Lower leg skin (tissue), 4 donors: ENCODE measurements around the gene GTPBP3. TPM values are rescaled to one million over a fixed set of nuclear protein-coding genes. Genes with fewer than 3 reads are reported as not detected.
A peak's percentile ranks its signal among the peaks of the same experiment; 100 is the strongest.

Experiments used
- DNase-seq, 2 donors: peaks; one replicate each; pipeline ENCODE4 v3.0.0-alpha.2; 2019; ENCODE audit warnings: low spot score in 2 of 2
- H3K4me3 ChIP-seq: fragments of 200-600 bp; sonication (generic); 2 replicates; pipeline ENCODE4 v1.5.1; 2017; ENCODE audit warnings: mild to moderate bottlenecking, low read depth; ENCODE audit not compliant: poor library complexity, severe bottlenecking
- POLR2A ChIP-seq, 2 donors: fragments of 450-650 bp; IDR thresholded peaks; one replicate each; pipeline ENCODE4 v1.6.1; 2016 to 2017; ENCODE audit warnings: antibody characterized with exemption in 2 of 2, mild to moderate bottlenecking in 1 of 2, moderate library complexity in 1 of 2
- WGBS, 2 donors: methylation state at CpG; one replicate each; pipeline ENCODE4 v1.1.5; 2018; 5-methylcytosine and 5-hydroxymethylcytosine counted together
- intact Hi-C: fragments of 100-400 bp; cut with DNase I; formaldehyde crosslinking; loops from one replicate; pipeline ENCODE4 v1.15.0; 2023; ENCODE audit warnings: low total_unique reads
- total RNA-seq, 4 donors: library from RNA; depleted of rRNA; stranded (reverse); fragments of >200 nt; gene quantifications; one replicate each; pipeline ENCODE4 v1.1.0, GENCODE V29; 2016
- TF ChIP-seq, protein P1 (sequence below), 3 donors: fragments of 450-650 bp; IDR thresholded peaks; one replicate each; pipeline ENCODE4 v1.5.1; 2016; ENCODE audit warnings: antibody characterized with exemption in 3 of 3, mild to moderate bottlenecking in 3 of 3, moderate library complexity in 2 of 3

GTPBP3 gene
- total RNA-seq, 4 donors from 2014 or later = 30.6 to 36.8 (median 35.0) TPM

DNA sequence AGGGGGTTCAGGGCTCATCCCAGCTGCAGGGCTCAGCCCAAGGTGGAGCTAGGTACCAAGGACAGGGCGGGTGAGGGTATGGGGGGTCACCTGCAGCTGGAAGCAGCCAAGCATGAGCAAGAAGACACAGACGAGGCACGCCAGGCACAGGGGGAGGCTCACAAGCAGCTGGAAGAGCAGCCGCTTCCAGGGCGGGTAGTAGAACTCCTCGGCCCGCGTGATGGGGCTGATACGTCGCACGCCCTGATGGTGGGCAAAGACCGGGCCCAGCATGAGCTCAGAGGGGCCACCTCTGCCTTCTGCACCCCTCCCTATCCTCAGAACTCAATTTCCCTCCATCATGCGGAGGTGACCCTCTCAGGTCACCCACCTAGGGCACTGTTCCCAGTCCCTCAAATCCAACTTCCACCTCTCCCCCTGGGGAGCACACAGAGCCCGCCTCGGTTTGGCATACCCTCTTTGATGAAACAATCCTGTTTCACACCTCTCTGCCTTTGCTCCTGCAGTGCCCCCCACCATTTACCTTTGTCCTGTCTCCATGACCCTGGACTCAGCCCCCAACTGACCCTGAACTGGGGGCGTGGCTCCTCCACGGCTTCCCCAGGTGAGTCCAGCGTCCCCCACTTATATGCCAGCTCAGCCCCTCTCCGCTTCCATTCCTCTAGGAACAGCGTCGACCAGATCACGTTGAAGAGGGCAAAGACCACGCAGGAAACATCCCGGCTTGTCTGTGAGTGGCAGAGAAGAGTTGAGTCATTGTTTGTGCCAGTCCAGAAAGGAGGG lies 6.9 kb upstream of the GTPBP3 start:
- no peak for DNase-seq
- TF ChIP-seq, protein P1, sequence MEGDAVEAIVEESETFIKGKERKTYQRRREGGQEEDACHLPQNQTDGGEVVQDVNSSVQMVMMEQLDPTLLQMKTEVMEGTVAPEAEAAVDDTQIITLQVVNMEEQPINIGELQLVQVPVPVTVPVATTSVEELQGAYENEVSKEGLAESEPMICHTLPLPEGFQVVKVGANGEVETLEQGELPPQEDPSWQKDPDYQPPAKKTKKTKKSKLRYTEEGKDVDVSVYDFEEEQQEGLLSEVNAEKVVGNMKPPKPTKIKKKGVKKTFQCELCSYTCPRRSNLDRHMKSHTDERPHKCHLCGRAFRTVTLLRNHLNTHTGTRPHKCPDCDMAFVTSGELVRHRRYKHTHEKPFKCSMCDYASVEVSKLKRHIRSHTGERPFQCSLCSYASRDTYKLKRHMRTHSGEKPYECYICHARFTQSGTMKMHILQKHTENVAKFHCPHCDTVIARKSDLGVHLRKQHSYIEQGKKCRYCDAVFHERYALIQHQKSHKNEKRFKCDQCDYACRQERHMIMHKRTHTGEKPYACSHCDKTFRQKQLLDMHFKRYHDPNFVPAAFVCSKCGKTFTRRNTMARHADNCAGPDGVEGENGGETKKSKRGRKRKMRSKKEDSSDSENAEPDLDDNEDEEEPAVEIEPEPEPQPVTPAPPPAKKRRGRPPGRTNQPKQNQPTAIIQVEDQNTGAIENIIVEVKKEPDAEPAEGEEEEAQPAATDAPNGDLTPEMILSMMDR (IDR thresholded peaks at IDR 0.05) = no peak
- TF ChIP-seq POLR2A (IDR thresholded peaks at IDR 0.05) = no peak
- WGBS, 2 donors = 90 to 91% methylated on average over 24 of the region's 24 CpGs
- intact Hi-C loops = no loop called here
- H3K4me3 ChIP-seq = no peak overlapping the region

DNA sequence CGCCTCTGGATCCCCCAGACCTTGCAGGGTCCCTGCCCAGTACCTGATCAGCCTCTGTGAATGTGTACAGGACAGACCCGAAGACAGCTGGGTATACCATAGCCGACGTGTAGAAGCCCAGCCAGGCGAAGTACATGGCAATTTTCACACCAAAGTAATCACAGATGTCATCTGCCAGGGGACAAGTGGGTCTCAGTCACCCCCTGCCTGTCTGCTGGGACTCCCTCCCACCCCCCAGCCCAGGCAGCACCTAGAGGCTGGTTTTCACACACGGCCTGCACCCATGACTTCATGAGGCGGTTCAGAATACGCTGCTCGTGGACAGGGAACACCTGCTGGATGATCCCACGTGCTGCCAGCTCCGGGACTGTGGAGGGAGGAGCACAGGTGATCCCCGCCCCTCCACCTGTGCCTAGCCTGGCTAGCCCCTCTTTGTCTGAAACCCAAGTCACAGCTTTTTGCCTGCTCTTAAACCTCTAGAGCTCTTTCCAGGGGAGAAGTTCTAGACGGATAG lies 6.3 kb upstream of the GTPBP3 start:
- WGBS, 2 donors = 73 to 78% methylated on average over 13 of the region's 13 CpGs
- DNase-seq = no peak
- no peak overlapping the region for H3K4me3 ChIP-seq
- intact Hi-C loops = no loop called here
- TF ChIP-seq, protein P1 (IDR thresholded peaks at IDR 0.05) = no peak
- no peak for TF ChIP-seq POLR2A (IDR thresholded peaks at IDR 0.05)

DNA sequence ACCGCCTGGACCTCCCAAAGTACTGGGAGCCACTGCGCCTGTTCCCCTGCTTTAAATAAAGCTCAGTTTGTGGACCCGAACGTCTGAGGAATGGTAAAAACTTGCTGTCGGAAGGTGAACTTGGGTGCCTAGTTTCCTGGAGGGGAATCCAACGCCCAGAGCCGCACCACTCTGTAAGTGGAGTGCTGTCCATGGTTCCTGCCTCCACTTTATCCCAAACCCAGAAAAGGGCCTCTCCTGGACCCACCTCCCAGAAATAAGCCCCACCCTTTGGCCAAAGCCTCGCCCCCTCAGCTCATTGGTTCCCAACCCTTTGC lies 5.0 kb upstream of the GTPBP3 start:
- no peak for DNase-seq
- WGBS, 2 donors = 89 to 91% methylated on average over 8 of the region's 8 CpGs
- TF ChIP-seq, protein P1 (IDR thresholded peaks at IDR 0.05) = no peak
- no peak for TF ChIP-seq POLR2A (IDR thresholded peaks at IDR 0.05)
- intact Hi-C loops = no loop called here
- H3K4me3 ChIP-seq = no peak overlapping the region

DNA sequence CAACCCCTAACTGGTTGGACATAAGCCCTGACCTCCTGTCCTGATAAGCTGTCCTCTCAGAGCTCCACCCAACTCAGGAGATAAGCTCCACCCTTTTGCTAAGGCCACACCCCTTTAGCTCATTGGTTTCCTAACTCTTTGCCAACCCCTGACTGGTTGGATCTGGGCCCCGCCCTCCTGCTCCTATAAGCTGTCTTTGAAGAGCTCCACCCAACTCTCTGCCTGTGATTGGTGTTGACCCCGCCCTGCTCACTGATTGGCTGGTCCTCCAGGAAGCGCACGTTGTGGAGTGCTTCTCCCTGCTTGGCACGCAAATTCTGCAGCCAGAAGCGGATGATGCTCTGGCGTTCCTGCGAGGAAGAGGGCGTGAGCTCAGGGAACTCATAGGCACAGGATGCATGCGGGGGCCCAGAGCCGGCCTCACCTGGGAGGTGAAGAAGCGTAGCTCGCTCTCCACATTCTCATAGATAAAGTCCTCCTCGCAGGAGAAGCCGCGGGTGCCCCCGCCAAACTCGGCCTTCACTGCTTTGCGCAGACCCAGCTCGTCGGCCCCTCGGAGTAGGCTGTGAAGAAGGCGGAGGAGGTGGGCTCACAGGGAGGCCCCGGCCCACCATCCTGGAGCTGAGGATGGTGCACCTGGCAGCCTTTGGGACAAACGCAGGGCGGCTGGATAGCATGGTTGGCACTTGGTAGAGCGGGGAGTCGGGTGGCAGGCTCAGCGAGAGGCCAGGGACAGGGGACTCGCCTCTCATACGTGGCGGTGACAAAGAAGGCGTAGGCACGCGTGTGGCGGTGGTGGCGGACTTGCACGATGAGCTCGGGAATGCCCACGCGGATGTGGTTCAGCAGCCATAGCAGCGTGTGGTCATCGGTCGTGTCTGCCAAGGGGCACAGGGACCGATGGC lies 4.4 kb upstream of the GTPBP3 start:
- 93 to 94% methylated on average over 41 to 45 of the region's 45 CpGs for WGBS, 2 donors
- no peak overlapping the region for H3K4me3 ChIP-seq
- TF ChIP-seq POLR2A (IDR thresholded peaks at IDR 0.05) = no peak
- intact Hi-C loops = no loop called here
- no peak for DNase-seq

DNA sequence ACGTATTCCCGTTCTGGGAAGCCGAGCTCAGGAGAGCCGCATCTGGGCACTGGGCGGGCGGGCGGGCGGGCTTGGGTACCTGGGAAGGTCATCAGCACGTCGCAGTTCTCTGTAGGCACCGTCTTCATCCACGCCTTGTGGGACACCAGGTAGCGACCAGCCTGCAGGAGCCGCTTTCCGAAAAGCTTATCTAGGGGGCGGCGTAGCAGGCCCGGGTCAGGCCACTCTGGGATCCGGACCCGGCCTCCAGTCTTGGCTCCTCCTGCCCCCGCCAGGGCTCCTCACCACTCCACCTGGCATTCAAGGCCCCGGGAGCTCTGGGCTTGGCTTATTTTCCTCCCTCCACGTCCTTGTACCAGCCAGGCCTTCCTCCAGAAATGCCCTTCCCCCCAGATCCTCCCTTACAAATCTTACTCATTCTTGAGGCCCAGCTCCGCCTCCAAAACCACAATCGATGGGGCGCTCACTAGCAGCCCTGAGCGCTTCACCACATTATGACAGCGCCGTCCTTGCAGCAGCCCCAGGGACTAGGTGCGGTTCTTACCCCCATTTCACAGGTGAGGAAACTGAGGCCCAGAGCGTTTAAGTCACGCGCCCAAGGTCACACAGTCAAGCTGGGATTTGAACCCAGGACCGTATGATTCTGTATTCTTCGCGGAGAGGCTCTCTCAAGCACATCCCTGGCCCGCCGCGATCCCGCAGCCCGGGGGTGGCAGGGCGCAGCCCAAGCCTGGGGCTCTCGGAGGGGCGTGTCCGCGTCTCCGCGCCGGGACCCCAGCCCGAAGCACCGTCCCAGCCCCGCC lies 3.5 kb upstream of the GTPBP3 start:
- no peak for DNase-seq
- intact Hi-C loops = no loop called here
- 21 to 41% methylated on average over 36 to 41 of the region's 52 CpGs for WGBS, 2 donors
- peak overlapping the region; percentile 70 for H3K4me3 ChIP-seq
- no peak for TF ChIP-seq POLR2A (IDR thresholded peaks at IDR 0.05)
- TF ChIP-seq, protein P1 (IDR thresholded peaks at IDR 0.05) = no peak
